T-helper 1 cell treated with Interleukin-12 subunit alpha and Interleukin-12 subunit beta and Interleukin-4 antibody, amounts not matched to agents 30 μg/mL and 1 μg/mL, for 36 hours (primary cell): ENCODE measurements around the gene BAIAP2L2.
"Not testable (repeated sequence)": the region's sequence is repeated elsewhere in the genome, so short reads cannot be mapped to it uniquely, and the experiment has no call there.

Experiments used
- H3K27ac Mint-ChIP-seq: one replicate; pipeline ENCODE4 v1.8.0; 2021; ENCODE audit warnings: mild to moderate bottlenecking, mixed read lengths
- H3K27me3 Mint-ChIP-seq: one replicate; pipeline ENCODE4 v1.8.0; 2021; ENCODE audit warnings: low read depth, mixed read lengths
- H3K36me3 Mint-ChIP-seq: one replicate; pipeline ENCODE4 v1.8.0; 2021; ENCODE audit warnings: low read depth, mixed read lengths
- H3K4me1 Mint-ChIP-seq: one replicate; pipeline ENCODE4 v1.8.0; 2021; ENCODE audit warnings: low read depth, mixed read lengths
- H3K4me3 Mint-ChIP-seq: one replicate; pipeline ENCODE4 v1.8.0; 2021; ENCODE audit warnings: mild to moderate bottlenecking, moderate library complexity, mixed read lengths
- H3K9me3 Mint-ChIP-seq: one replicate; pipeline ENCODE4 v1.8.0; 2021; ENCODE audit warnings: mixed read lengths

Gene BAIAP2L2, protein sequence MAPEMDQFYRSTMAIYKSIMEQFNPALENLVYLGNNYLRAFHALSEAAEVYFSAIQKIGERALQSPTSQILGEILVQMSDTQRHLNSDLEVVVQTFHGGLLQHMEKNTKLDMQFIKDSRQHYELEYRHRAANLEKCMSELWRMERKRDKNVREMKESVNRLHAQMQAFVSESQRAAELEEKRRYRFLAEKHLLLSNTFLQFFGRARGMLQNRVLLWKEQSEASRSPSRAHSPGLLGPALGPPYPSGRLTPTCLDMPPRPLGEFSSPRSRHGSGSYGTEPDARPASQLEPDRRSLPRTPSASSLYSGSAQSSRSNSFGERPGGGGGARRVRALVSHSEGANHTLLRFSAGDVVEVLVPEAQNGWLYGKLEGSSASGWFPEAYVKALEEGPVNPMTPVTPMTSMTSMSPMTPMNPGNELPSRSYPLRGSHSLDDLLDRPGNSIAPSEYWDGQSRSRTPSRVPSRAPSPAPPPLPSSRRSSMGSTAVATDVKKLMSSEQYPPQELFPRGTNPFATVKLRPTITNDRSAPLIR

DNA sequence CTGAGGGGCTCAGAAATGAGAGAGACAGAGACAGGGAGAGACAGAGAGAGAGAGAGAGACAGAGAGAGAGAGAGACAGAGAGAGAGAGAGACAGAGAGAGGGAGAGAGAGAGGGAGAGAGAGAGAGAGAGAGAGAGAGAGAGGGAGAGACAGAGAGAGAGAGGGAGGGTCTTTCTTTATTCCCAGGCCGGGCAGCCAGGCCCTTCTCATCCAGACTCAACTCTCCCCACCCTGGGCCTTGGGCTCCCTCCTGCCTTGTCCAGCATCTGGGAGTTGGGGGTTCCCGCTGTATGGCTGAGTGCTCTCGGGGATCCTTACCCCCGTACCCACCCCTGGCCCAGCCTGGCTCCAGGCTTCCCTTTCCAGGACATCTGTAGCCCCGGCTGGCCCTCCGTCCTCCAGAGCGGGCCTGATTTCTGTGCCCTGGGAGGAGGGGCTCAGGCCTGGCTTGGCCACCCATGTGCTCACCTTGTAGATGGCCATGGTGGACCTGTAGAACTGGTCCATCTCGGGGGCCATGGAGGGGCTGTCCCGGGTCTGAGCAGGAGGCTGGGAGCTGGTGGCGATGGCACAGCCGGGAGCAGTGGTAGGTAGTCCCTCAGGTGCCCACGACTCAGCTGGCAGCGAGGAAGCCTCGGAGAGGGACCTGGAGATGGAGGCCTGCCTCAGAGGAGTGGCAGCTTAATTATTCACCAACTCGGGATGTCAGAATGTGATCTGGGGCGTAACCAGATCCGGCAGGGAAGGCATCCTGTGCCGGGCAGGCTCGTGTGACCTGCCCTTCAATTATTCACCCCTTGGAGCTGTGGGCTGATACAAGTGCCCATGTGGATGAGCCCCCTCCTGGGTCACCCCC is at the start of gene BAIAP2L2:
Gene BAIAP2L2 (minus strand): TSS at position 677 of the 855 bp plus-strand sequence. CDS start 159 bp downstream, at position 518.
- Mint-ChIP-seq H3K4me1 (peaks cover 3% of the 10 kb centered on the region), H3K9me3 (peaks cover 3% of the 10 kb centered on the region), H3K27me3 (no peaks in the 10 kb centered on the region), H3K4me3 (no peak within 1 kb of the TSS), H3K36me3 (peaks cover 3% of the 10 kb centered on the region), H3K27ac (peak within 1 kb of the TSS; percentile 83)

DNA sequence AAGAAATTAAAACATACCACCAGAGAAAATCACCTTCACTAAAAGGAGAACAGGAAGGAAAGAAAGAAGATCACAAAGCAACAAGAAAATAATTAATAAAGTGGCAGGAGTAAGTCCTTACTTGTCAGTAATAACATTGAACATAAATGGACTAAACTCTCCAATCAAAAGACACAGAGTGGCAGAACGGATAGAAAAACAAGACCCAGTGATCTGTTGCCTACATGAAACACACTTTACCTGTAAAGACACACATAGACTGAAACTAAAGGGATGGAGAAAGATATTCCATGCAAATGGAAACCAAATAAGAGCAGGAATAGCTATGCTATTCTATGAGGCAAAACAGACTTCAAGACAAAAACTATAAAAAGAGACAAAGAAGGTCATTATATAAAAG is 45.2 kb upstream of the BAIAP2L2 start:
- Mint-ChIP-seq H3K36me3 (peaks cover 1% of the 10 kb centered on the region), H3K27me3 (no peaks in the 10 kb centered on the region), H3K9me3 (no peaks in the 10 kb centered on the region), H3K4me3 (no peak overlapping the region), H3K4me1 (no peaks in the 10 kb centered on the region), H3K27ac (no peak overlapping the region)

DNA sequence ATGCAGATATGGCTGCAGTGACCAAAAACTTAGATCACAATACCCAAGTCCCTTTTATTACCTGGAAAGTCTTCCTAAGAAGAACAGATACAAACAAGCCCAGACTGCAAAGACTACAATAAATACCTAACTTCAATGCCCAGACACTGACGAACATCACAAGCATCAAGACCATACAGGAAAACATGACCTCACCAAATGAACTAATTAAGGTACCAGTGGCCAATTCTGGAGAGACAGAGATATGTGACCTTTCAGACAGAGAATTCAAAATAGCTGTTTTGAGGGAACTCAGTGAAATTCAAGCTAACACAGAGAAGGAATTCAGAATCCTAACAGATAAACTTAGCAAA is 44.1 kb upstream of the BAIAP2L2 start:
- H3K4me3 Mint-ChIP-seq, H3K4me1 Mint-ChIP-seq, H3K9me3 Mint-ChIP-seq, H3K27ac Mint-ChIP-seq, H3K36me3 Mint-ChIP-seq, H3K27me3 Mint-ChIP-seq: not testable (repeated sequence)

DNA sequence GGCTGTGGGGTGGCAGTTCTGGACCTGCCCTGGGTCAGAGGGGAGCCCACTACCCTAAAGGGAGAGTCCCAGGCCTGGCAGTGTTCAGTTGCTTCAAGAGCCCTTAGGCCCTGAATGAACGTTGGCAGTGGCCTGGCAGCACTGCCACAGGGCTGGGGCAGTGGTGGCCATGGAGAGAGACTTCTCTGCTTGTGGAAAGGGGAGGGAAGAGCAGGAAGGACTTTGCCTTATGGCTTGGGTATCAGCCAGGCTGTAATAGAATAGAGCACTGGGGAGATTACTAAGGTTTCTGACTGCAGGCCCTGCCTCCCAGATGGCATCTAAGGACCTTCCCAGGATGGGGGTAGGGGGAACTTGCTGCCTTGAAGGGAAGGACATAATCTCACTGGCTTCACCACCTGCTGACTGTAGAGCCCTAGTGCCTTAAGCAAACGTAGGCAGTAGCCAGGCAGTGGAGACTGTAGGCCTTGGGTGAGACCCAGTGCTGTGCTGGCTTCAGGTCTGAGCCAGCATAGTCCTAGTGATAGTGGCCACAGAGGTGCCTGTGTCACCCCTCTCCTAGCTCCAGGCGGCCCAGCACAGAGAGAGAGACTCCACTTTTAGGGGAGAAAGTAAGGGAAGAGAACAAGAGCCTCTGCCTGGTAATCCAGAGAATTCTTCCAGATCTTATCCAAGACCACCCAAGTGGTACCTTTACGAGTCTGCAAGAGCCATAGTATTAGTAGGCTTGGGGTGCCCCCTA is 43.5 kb upstream of the BAIAP2L2 start:
- Mint-ChIP-seq H3K9me3 (no peaks in the 10 kb centered on the region), H3K4me1 (no peaks in the 10 kb centered on the region), H3K36me3 (no peaks in the 10 kb centered on the region), H3K27ac (no peak overlapping the region), H3K4me3 (no peak overlapping the region), H3K27me3 (no peaks in the 10 kb centered on the region)

DNA sequence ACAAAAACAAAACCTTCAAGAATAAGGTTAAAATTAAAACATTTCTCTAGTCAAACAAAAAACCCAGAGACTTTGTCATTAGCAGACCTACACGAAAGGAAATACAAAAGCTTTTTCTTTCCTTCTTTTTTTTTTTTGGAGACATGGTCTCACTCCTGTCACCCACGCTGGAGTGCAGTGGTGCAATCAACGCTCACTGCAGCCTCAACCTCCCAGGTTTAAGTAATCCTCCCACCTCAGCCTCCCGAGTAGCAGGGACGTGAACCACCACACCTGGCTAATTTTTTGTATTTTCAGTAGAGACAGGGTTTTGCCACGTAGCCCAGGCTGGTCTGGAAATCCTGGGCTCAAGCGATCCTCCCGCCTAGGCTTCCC is 40.6 kb upstream of the BAIAP2L2 start:
- Mint-ChIP-seq H3K4me3 (no peak overlapping the region), H3K27ac (no peak overlapping the region), H3K36me3 (no peaks in the 10 kb centered on the region), H3K4me1 (peaks cover 7% of the 10 kb centered on the region), H3K27me3 (no peaks in the 10 kb centered on the region), H3K9me3 (no peaks in the 10 kb centered on the region)

DNA sequence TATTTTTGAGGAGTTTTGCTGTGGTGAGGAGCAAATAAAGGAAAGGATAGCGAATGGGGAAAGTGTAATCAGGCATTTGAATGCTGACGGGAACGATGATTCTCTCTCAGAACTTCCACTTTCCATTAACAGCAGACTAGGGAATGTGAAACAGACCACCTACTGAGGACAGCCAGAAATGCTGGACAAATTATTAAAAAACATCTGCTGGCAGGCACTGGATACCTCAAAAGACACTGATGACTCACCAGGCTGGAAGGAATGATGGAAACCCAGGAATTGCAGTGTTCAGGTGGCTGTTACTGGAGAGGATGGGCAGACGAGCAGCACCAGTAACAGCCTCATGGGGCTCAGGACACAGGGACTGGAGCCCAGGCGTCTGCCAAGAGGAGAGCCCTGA is 37.8 kb upstream of the BAIAP2L2 start:
- Mint-ChIP-seq H3K4me3 (no peak overlapping the region), H3K27ac (no peak overlapping the region), H3K27me3 (no peaks in the 10 kb centered on the region), H3K36me3 (peaks cover 3% of the 10 kb centered on the region), H3K4me1 (peaks cover 10% of the 10 kb centered on the region), H3K9me3 (no peaks in the 10 kb centered on the region)

DNA sequence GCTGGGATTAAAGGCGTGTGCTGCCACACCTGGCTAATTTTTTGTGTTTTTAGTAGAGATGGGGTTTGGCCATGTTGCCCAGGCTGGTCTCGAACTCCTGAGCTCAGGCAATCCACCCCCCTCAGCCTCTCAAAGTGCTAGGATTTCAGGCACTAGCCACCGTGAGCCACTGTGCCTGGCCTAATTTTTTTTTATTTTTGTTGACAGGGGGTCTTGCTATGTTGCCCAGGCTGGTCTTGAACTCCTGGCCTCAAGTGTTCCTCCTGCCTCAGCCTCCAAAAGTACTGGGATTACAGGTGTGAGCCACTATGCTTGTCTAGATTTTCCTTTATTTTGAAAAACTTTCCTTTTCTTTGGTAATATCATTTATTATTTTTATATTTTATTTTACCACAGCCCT is 35.7 kb upstream of the BAIAP2L2 start:
- not testable (repeated sequence) for H3K36me3 Mint-ChIP-seq, H3K27ac Mint-ChIP-seq, H3K27me3 Mint-ChIP-seq, H3K9me3 Mint-ChIP-seq, H3K4me3 Mint-ChIP-seq
- H3K4me1 Mint-ChIP-seq = peaks cover 12% of the 10 kb centered on the region

DNA sequence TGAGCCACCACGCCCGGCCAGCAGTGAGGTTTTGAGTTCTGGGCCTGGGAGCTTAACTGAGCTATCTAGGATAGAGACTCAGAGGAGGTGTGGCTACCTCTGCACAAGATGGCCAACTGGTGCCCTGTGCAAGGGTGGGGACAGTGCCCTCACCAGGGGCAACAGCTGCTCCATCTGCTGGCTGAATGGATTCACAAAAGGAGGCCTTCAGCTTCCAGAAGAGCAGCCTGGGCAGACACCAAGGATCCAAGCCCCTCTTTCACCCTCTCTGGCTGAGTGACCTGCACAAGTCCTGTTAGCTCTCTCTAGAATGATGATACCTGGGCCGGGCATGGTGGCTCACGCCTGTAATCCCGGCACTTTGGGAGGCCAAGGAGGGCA is 33.5 kb upstream of the BAIAP2L2 start:
- peaks cover 7% of the 10 kb centered on the region for H3K36me3 Mint-ChIP-seq
- no peaks in the 10 kb centered on the region for H3K27me3 Mint-ChIP-seq
- peaks cover 12% of the 10 kb centered on the region for H3K4me1 Mint-ChIP-seq
- H3K4me3 Mint-ChIP-seq = no peak overlapping the region
- H3K9me3 Mint-ChIP-seq = no peaks in the 10 kb centered on the region
- no peak overlapping the region for H3K27ac Mint-ChIP-seq

DNA sequence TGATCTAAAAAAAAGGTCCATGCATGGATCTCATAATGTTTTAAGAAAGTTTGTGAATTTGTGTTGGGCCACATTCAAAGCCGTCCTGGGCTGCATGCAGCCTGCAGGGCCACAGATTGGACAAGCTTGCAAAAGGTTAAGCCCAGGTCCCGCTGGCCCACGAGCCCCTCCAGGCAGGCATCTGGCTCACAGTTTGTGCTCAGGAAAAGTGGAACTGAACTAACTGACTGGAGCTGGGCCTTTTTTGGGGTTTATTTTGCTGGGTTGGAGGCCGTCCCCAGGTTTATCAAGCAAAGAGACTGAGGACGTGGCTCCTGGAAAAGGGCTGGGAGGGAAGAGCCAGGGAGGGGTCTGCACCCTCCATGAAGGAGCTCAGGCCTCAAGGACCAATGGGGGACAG is 32.1 kb upstream of the BAIAP2L2 start:
- Mint-ChIP-seq H3K9me3 (no peaks in the 10 kb centered on the region), H3K36me3 (peaks cover 7% of the 10 kb centered on the region), H3K27me3 (no peaks in the 10 kb centered on the region), H3K4me1 (peaks cover 7% of the 10 kb centered on the region), H3K4me3 (no peak overlapping the region), H3K27ac (no peak overlapping the region)

DNA sequence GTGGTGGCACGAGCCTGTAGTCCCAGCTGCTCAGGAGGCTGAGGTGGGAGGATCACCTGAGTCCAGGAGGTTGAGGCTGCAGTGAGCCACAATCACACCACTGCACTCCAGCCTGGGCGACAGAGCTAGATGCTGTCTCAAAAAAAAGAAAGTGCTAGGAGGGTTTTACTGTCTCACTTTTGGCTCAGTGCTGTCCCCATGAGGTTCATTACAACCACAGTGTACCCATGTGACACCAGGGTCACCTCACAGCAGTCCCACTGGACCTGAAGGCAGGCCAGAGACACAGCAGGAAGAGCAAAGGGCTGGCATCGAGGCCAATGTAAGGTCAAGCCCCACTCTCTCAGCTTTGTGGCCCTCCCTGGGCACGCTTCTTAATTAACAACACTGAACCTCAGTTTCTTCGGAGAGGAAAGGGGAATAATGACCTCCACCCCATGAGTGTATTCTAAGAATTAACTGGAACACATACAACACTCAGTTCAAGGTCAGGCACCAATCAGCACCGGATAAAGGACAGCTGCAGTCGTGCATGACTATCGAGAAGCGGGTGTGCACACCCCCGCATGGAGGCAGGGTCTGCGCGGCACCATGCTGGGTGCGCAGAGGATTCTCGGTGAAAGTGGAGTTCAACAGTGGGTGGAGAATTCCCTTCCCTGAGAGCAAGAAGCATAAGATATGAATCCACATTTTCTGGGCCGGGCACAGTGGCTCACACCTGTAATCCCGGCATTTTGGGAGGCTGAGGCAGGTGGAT is 30.9 kb upstream of the BAIAP2L2 start:
- Mint-ChIP-seq H3K27ac (no peak overlapping the region), H3K36me3 (peaks cover 7% of the 10 kb centered on the region), H3K9me3 (no peaks in the 10 kb centered on the region), H3K4me1 (peaks cover 5% of the 10 kb centered on the region), H3K27me3 (no peaks in the 10 kb centered on the region), H3K4me3 (no peak overlapping the region)

DNA sequence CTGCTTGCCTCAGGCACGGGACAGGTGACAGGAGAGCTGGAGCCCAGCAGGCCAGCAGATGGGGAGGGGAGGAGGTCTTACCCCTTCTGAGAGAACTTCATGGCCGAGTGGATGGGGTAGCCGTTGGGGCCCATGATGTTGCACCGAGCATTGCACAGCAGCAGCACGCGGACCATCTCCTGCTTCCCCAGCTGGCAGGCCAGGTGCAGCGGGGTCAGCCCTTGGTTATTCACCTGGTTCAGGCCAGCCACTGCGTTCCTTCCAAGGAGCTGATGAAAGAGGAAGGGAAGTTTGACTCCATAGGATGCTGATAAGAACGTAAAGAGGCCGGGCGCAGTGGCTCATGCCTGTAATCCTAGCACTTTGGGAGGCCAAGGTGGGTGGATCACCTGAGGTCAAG is 29.4 kb upstream of the BAIAP2L2 start:
- Mint-ChIP-seq H3K27ac (no peak overlapping the region), H3K27me3 (no peaks in the 10 kb centered on the region), H3K9me3 (no peaks in the 10 kb centered on the region), H3K36me3 (peaks cover 13% of the 10 kb centered on the region), H3K4me3 (no peak overlapping the region), H3K4me1 (peaks cover 5% of the 10 kb centered on the region)

DNA sequence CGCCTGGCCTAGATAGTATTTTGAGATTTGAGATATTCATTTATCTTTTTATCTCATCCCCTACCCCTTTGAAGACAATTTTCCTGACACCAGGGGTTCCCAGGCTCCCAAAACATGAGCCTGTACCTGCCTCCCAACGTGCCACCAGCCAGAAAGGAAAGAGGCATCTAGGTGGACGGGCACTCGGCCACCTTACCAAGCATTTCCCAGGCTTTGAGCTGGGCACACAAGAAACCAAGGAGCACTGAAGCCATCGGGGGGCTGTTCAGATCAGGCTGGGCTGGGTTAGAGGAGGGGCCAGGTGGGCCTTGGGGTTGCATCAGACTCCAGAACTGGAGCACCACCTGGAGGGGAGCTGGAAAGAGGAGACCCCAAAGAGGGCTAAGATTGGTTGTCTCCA is 28.5 kb upstream of the BAIAP2L2 start:
- no peak overlapping the region for H3K27ac Mint-ChIP-seq
- no peaks in the 10 kb centered on the region for H3K27me3 Mint-ChIP-seq
- H3K4me1 Mint-ChIP-seq = peaks cover 5% of the 10 kb centered on the region
- no peak overlapping the region for H3K4me3 Mint-ChIP-seq
- peaks cover 15% of the 10 kb centered on the region for H3K36me3 Mint-ChIP-seq
- no peaks in the 10 kb centered on the region for H3K9me3 Mint-ChIP-seq

DNA sequence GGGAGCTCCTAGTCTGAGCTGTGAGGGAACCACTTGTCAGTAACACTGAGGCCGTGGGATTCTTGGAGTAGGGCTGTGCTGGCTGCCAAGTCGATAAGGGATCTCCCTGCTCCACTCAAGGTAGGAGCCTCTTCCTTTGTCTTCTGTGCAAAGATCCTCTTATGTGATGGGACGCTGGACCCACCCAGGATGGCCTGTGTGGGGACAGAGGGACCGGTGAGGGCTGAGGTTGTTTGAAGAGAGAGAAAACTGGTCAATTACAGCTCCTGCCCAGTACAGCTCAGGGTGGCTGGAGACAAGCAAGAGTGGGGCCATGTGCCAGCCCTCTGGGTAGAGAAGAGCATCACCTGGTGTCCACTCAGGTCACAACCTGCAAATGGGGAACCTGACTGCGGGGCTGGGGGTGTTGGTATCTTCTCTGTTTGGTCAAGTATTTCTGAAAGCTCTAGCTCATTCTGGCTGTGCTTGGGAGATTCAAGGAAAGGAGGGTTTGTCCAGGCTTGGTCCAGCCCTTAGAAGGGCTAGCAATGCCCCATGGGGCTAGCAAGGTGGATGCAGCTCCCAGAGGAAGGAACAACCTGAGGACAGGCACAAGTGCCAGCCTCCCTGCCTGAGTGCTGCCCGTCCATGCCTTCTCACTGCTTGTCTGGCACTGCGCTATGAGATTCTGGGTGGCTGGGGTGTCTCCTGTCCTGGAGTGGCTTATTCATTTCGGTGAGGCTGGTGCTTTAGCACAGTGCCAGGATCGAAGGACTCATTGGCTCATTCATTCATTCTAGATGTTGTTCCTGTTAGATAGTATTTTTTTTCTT is 27.6 kb upstream of the BAIAP2L2 start:
- peaks cover under 1% of the 10 kb centered on the region for H3K4me1 Mint-ChIP-seq
- H3K36me3 Mint-ChIP-seq = peaks cover 12% of the 10 kb centered on the region
- H3K4me3 Mint-ChIP-seq = no peak overlapping the region
- no peak overlapping the region for H3K27ac Mint-ChIP-seq
- no peaks in the 10 kb centered on the region for H3K9me3 Mint-ChIP-seq
- no peaks in the 10 kb centered on the region for H3K27me3 Mint-ChIP-seq
